ENCODE measurements around the gene UPK3A.

DNA sequence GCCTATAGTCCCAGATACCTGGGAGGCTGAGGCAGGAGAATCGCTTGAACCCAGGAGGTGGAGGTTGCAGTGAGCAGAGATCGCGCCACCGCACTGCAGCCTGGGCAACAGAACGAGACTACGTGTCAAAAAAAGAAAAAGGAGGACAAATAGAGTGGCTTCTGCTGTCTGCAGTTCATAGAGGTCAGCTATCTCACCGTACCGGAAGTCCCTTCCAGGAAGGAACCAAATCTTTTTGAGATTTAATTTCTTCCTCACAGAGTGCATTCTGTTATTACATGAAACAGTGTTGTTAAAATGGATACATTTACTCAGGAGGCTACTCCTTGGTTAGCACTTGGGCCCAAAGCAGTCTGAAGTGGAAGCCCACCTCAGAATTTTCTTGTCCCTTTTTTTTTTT, 58.4 kb downstream of the UPK3A start:
- TF ChIP-seq REST (IDR thresholded peaks at IDR 0.05; ENCODE audit: insufficient read depth in 1 of 2, low read depth in 2 of 2, low read length in 1 of 2) (no peak), SIN3A (IDR thresholded peaks at IDR 0.05; ENCODE audit: borderline replicate concordance, insufficient read depth, low read depth, low read length) (no peak), CTCF (IDR thresholded peaks at IDR 0.05) (no peak), POLR2AphosphoS5 (IDR thresholded peaks at IDR 0.05; ENCODE audit: low read depth, low read length) (no peak), TCF7L2 (IDR thresholded peaks at IDR 0.05; ENCODE audit: low read depth, low read length) (no peak)
